HCT116 (cell line): ENCODE results near the gene GEN1.

ENCODE experiments used
- EGR1 ChIP-seq: IDR thresholded peaks from 2 replicates; pipeline ENCODE4 v1.6.1; 2012; ENCODE audit warnings: low read depth
- EZH2 ChIP-seq: fragments of 200-600 bp; sonication (generic); IDR thresholded peaks from 2 replicates; pipeline ENCODE4 v1.6.1; 2017; ENCODE audit warnings: antibody characterized with exemption, mixed run types
- EZH2phosphoT487 ChIP-seq: fragments of 200-600 bp; IDR thresholded peaks from 2 replicates; pipeline ENCODE4 v1.6.1; 2018; ENCODE audit warnings: antibody characterized with exemption, borderline replicate concordance
- JUND ChIP-seq: IDR thresholded peaks from 2 replicates; pipeline ENCODE4 v1.6.1; 2012
- POLR2A ChIP-seq: IDR thresholded peaks from 2 replicates; pipeline ENCODE4 v1.7.0; 2011; ENCODE audit warnings: borderline replicate concordance; ENCODE audit not compliant: insufficient read depth, insufficient read length; ENCODE audit errors: extremely low read depth
- POLR2AphosphoS5 ChIP-seq: IDR thresholded peaks from 2 replicates; pipeline ENCODE4 v1.6.1; 2011; ENCODE audit warnings: mild to moderate bottlenecking, low read depth, low read length, moderate library complexity
- RAD21 ChIP-seq: IDR thresholded peaks from 2 replicates; pipeline ENCODE4 v1.6.1; 2012; ENCODE audit warnings: low read depth, mild to moderate bottlenecking
- SP1 ChIP-seq: IDR thresholded peaks from 2 replicates; pipeline ENCODE4 v1.6.1; 2012; ENCODE audit warnings: low read depth
- TCF7L2 ChIP-seq: IDR thresholded peaks from 2 replicates; pipeline ENCODE4 v1.7.0; 2011; ENCODE audit warnings: borderline replicate concordance, inconsistent platforms; ENCODE audit not compliant: insufficient read depth, insufficient read length; ENCODE audit errors: extremely low read depth
- YY1 ChIP-seq: IDR thresholded peaks from 2 replicates; pipeline ENCODE4 v1.6.1; 2011; ENCODE audit warnings: low read length, low read depth, moderate library complexity, mild to moderate bottlenecking; ENCODE audit not compliant: insufficient replicate concordance; ENCODE audit errors: extremely low read depth
- TF ChIP-seq, protein P1 (sequence below), 3 experiments: fragments of 200-600 bp in 1 of 3; sonication (generic) in 1 of 3; IDR thresholded peaks in 2 of 3; conservative IDR thresholded peaks in 1 of 3; 2 replicates each; pipeline ENCODE4 v1.5.1; 2012 to 2017; ENCODE audit warnings: low read depth in 2 of 3, low read length in 2 of 3, antibody characterized with exemption in 1 of 3, borderline replicate concordance in 1 of 3, control low read depth in 1 of 3, mild to moderate bottlenecking in 1 of 3, mixed read lengths in 1 of 3, mixed run types in 1 of 3, moderate library complexity in 1 of 3; ENCODE audit not compliant: insufficient read depth in 1 of 3
- TF ChIP-seq, protein P2 (sequence below): IDR thresholded peaks from 2 replicates; pipeline ENCODE4 v1.6.1; 2012
- TF ChIP-seq, protein P3 (sequence below): IDR thresholded peaks from 2 replicates; pipeline ENCODE4 v1.6.1; 2012
- TF ChIP-seq, protein P4 (sequence below): IDR thresholded peaks from 2 replicates; pipeline ENCODE4 v1.6.1; 2012; ENCODE audit warnings: low read depth

DNA sequence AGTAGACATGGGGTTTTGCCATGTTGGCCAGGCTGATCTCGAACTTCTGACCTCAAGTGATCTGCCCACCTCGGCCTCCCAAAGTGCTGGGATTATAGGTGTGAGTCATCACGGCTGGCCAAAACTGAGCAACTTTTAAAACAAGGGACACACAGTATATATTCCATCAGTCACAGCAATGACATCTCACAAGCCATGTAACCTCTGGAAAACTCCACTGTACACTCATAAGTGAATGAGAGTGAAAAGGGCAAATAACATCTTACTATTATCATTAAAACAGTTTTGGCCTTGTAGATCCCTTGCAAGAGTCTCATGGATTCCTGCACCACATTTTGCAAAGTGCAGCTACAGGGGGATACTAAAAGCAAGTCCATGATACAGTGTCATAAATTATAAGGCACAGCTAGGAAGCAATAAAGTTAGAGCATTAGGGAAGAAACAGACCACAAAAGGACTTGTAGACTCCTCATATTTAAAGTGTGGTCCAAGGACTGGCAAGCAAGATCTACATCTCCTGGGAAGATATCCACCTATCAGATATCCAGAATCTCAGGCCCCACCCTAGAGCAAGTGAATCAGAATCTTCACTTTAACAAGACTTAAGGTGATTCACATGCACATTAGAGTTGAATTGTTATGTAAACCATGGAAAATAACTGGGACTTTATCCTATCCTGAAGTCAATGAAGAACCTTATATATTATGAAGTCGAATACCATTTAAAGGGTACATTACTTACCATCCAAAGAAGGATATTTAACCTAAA, 6.1 kb upstream of the GEN1 start:
- TF ChIP-seq, protein P1, sequence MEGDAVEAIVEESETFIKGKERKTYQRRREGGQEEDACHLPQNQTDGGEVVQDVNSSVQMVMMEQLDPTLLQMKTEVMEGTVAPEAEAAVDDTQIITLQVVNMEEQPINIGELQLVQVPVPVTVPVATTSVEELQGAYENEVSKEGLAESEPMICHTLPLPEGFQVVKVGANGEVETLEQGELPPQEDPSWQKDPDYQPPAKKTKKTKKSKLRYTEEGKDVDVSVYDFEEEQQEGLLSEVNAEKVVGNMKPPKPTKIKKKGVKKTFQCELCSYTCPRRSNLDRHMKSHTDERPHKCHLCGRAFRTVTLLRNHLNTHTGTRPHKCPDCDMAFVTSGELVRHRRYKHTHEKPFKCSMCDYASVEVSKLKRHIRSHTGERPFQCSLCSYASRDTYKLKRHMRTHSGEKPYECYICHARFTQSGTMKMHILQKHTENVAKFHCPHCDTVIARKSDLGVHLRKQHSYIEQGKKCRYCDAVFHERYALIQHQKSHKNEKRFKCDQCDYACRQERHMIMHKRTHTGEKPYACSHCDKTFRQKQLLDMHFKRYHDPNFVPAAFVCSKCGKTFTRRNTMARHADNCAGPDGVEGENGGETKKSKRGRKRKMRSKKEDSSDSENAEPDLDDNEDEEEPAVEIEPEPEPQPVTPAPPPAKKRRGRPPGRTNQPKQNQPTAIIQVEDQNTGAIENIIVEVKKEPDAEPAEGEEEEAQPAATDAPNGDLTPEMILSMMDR (IDR thresholded peaks at IDR 0.05 in 2 of 3, conservative IDR thresholded peaks at IDR 0.05 in 1 of 3; ENCODE audit: borderline replicate concordance in 1 of 3, insufficient read depth in 1 of 3, low read depth in 2 of 3, low read length in 2 of 3), result no peak
- TF ChIP-seq POLR2A (no peak), POLR2AphosphoS5 (no peak), YY1 (no peak), EZH2 (no peak), RAD21 (no peak), JUND (no peak), SP1 (no peak), TCF7L2 (no peak), EZH2phosphoT487 (no peak), EGR1 (no peak)
- TF ChIP-seq, protein P2, sequence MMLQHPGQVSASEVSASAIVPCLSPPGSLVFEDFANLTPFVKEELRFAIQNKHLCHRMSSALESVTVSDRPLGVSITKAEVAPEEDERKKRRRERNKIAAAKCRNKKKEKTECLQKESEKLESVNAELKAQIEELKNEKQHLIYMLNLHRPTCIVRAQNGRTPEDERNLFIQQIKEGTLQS, result no peak
- TF ChIP-seq, protein P3, sequence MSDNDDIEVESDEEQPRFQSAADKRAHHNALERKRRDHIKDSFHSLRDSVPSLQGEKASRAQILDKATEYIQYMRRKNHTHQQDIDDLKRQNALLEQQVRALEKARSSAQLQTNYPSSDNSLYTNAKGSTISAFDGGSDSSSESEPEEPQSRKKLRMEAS, result no peak
- TF ChIP-seq, protein P4, sequence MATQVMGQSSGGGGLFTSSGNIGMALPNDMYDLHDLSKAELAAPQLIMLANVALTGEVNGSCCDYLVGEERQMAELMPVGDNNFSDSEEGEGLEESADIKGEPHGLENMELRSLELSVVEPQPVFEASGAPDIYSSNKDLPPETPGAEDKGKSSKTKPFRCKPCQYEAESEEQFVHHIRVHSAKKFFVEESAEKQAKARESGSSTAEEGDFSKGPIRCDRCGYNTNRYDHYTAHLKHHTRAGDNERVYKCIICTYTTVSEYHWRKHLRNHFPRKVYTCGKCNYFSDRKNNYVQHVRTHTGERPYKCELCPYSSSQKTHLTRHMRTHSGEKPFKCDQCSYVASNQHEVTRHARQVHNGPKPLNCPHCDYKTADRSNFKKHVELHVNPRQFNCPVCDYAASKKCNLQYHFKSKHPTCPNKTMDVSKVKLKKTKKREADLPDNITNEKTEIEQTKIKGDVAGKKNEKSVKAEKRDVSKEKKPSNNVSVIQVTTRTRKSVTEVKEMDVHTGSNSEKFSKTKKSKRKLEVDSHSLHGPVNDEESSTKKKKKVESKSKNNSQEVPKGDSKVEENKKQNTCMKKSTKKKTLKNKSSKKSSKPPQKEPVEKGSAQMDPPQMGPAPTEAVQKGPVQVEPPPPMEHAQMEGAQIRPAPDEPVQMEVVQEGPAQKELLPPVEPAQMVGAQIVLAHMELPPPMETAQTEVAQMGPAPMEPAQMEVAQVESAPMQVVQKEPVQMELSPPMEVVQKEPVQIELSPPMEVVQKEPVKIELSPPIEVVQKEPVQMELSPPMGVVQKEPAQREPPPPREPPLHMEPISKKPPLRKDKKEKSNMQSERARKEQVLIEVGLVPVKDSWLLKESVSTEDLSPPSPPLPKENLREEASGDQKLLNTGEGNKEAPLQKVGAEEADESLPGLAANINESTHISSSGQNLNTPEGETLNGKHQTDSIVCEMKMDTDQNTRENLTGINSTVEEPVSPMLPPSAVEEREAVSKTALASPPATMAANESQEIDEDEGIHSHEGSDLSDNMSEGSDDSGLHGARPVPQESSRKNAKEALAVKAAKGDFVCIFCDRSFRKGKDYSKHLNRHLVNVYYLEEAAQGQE, result no peak
